A673 (cell line): ENCODE data around the gene APBB2. TPM values are rescaled to one million over a fixed set of nuclear protein-coding genes. Genes with fewer than 3 reads are reported as not detected.

ENCODE experiments used
- BruUV-seq: library from RNA; stranded (reverse); fragments of 400-500 nt; replicated peaks from 2 replicates; lab custom pipeline; 2021; lab: Mats Ljungman, UMichigan
- CTCF ChIA-PET: fragments of 300-600 bp; sonication (Branson Sonifier 250); formaldehyde crosslinking; loops from one replicate; lab custom pipeline; 2022; ENCODE audit warnings: antibody characterized with exemption; lab: Charles Lee
- POLR2A ChIA-PET: fragments of 300-600 bp; sonication (Branson Sonifier 250); formaldehyde crosslinking; loops from one replicate; lab custom pipeline; 2022; ENCODE audit warnings: antibody characterized with exemption; ENCODE audit not compliant: low non-redundant PET; lab: Charles Lee
- DNase-seq: peaks from one replicate; pipeline ENCODE4 v3.0.0-alpha.2; 2015; ENCODE audit warnings: low spot score
- H3K27ac ChIP-seq: fragments of 200-600 bp; sonication (generic); 2 replicates; pipeline ENCODE4 v1.5.1; 2016; ENCODE audit warnings: mixed run types, low read depth, mild to moderate bottlenecking, mixed read lengths, antibody characterized with exemption, low read length; ENCODE audit not compliant: poor library complexity, severe bottlenecking
- H3K27me3 ChIP-seq: fragments of 200-600 bp; sonication (generic); replicated peaks from 2 replicates; pipeline ENCODE4 v1.6.1; 2017; ENCODE audit warnings: mixed run types, low read depth, mild to moderate bottlenecking, mixed read lengths, antibody characterized with exemption, low read length; ENCODE audit not compliant: insufficient read depth, poor library complexity
- H3K36me3 ChIP-seq: fragments of 200-600 bp; sonication (generic); 2 replicates; pipeline ENCODE4 v1.6.1; 2016; ENCODE audit warnings: mixed run types, mild to moderate bottlenecking, mixed read lengths, antibody characterized with exemption, low read length; ENCODE audit not compliant: insufficient read depth, poor library complexity, severe bottlenecking
- H3K4me1 ChIP-seq: fragments of 200-600 bp; sonication (generic); 2 replicates; pipeline ENCODE4 v1.6.1; 2017; ENCODE audit warnings: mixed run types, mild to moderate bottlenecking, mixed read lengths, antibody characterized with exemption, low read length; ENCODE audit not compliant: insufficient read depth, poor library complexity, severe bottlenecking
- H3K4me3 ChIP-seq: fragments of 200-600 bp; sonication (generic); 2 replicates; pipeline ENCODE4 v1.5.1; 2016; ENCODE audit warnings: low read depth, mixed run types, mild to moderate bottlenecking, mixed read lengths, low read length; ENCODE audit not compliant: poor library complexity, severe bottlenecking
- H3K9me3 ChIP-seq: fragments of 200-600 bp; sonication (generic); 2 replicates; pipeline ENCODE4 v1.6.1; 2016; ENCODE audit warnings: mixed run types, low read depth, mild to moderate bottlenecking, mixed read lengths, antibody characterized with exemption, low read length; ENCODE audit not compliant: poor library complexity, severe bottlenecking
- EZH2 ChIP-seq: fragments of 200-600 bp; sonication (generic); IDR thresholded peaks from 2 replicates; pipeline ENCODE4 v1.6.1; 2017; ENCODE audit warnings: borderline replicate concordance, low read depth, mild to moderate bottlenecking, mixed read lengths, antibody characterized with exemption, low read length; ENCODE audit not compliant: poor library complexity, severe bottlenecking
- intact Hi-C: fragments of 100-400 bp; cut with micrococcal nuclease; formaldehyde crosslinking; loops from one replicate; pipeline ENCODE4 v1.10.0; 2022; ENCODE audit not compliant: unreplicated experiment
- total RNA-seq: library from RNA; stranded (reverse); gene quantifications from 2 replicates; pipeline ENCODE4 v1.2.3, GENCODE V29; 2021
- TF ChIP-seq, protein P1 (sequence below): fragments of 300-800, 200-600 bp; sonication (generic); conservative IDR thresholded peaks from 2 replicates; pipeline ENCODE4 v1.5.1; 2017; ENCODE audit warnings: low read depth, mild to moderate bottlenecking, antibody characterized with exemption, low read length, moderate library complexity, mixed read lengths

The APBB2 gene
- total RNA-seq, 1 experiment from 2014 or later = 10.3 TPM

DNA sequence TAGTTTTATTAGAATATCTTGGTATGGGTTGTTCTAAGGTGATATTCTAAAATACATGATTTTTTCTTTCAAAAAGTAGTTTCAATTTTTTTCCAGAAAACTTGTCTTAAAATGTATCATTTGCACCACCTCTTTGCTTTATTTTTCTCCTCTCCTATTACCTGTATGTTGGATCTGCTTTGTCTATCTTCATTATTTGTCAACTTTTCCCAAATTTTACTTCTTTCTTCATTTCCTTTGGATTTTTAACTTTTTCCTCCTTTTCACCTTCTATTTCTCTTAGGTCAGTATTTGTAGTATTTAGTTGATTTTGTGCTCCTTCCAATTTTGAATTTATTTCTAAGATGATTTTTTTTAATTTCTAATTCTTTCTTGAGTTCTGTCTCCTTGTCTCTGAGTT lies 169.6 kb downstream of the APBB2 start:
- POLR2A ChIA-PET = no interaction called here
- TF ChIP-seq EZH2 = no peak
- TF ChIP-seq, protein P1, sequence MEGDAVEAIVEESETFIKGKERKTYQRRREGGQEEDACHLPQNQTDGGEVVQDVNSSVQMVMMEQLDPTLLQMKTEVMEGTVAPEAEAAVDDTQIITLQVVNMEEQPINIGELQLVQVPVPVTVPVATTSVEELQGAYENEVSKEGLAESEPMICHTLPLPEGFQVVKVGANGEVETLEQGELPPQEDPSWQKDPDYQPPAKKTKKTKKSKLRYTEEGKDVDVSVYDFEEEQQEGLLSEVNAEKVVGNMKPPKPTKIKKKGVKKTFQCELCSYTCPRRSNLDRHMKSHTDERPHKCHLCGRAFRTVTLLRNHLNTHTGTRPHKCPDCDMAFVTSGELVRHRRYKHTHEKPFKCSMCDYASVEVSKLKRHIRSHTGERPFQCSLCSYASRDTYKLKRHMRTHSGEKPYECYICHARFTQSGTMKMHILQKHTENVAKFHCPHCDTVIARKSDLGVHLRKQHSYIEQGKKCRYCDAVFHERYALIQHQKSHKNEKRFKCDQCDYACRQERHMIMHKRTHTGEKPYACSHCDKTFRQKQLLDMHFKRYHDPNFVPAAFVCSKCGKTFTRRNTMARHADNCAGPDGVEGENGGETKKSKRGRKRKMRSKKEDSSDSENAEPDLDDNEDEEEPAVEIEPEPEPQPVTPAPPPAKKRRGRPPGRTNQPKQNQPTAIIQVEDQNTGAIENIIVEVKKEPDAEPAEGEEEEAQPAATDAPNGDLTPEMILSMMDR = no peak
- CTCF ChIA-PET = no interaction called here
- BruUV-seq = no TSS peak
- Histone ChIP-seq H3K4me3 (no peak overlapping the region), H3K9me3 (peaks cover 8% of the 10 kb centered on the region), H3K4me1 (no peaks in the 10 kb centered on the region), H3K27ac (no peak overlapping the region), H3K27me3 (no peaks in the 10 kb centered on the region), H3K36me3 (no peaks in the 10 kb centered on the region)
- DNase-seq = no peak
- intact Hi-C loops = no loop called here

DNA sequence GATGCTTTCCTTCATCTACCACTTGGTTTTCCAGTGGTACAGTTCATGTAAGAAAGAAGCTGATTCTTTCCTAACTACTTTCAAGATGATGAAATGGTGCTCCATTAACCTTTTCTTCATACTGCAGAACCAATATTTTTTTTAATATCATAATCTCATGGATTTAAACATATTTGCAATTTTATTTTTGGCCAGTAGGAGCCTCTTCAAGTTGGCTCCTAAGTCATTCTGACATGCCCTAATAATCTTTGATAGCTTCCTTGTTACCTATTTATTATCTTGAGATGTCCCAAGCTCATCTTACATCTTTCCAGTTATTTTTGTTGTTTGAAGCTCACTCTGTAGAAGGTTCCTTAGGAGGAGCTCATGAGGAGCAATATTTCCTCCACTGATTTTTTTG lies 170.2 kb downstream of the APBB2 start:
- no peak overlapping the region for H3K4me3 ChIP-seq
- H3K27ac ChIP-seq = no peak overlapping the region
- TF ChIP-seq, protein P1 = no peak
- no peak for TF ChIP-seq EZH2
- H3K27me3 ChIP-seq = no peaks in the 10 kb centered on the region
- H3K4me1 ChIP-seq = no peaks in the 10 kb centered on the region
- DNase-seq = no peak
- ChIA-PET CTCF (no interaction called here), POLR2A (no interaction called here)
- BruUV-seq = no TSS peak
- H3K36me3 ChIP-seq = no peaks in the 10 kb centered on the region
- intact Hi-C loops = no loop called here
- peaks cover 8% of the 10 kb centered on the region for H3K9me3 ChIP-seq

DNA sequence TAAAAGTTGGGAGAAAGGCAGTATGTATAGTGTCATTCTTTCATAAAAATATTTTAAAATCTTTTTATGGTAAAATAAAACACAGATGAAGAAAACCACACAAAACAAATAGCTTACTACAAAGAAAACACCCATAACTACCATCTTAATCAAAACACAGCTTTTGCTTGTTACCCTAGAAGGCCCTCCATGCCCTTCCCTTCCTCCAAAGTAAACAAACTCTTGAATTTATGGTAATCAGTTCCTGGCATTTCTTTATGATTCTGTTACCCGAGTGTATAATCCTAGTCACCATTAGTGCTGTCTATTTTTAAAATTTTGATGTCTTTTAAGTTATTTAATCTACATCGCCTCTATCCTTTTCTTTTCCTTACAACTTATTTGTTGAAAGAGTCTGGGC lies 170.9 kb downstream of the APBB2 start:
- Histone ChIP-seq H3K36me3 (no peaks in the 10 kb centered on the region), H3K4me1 (no peaks in the 10 kb centered on the region), H3K27ac (no peak overlapping the region), H3K27me3 (no peaks in the 10 kb centered on the region), H3K9me3 (peaks cover 8% of the 10 kb centered on the region), H3K4me3 (no peak overlapping the region)
- TF ChIP-seq, protein P1 = no peak
- no peak for TF ChIP-seq EZH2
- intact Hi-C loops = no loop called here
- CTCF ChIA-PET = no interaction called here
- no peak for DNase-seq
- no TSS peak for BruUV-seq
- POLR2A ChIA-PET = no interaction called here
